Calu3 (cell line): Measurements from ENCODE around the gene CAPRIN1. TPM values are rescaled to one million over a fixed set of nuclear protein-coding genes. Genes with fewer than 3 reads are reported as not detected.

Source experiments
- BruUV-seq: library from RNA; stranded (reverse); fragments of 400-500 nt; replicated peaks from 2 replicates; lab custom pipeline; 2021; lab: Mats Ljungman, UMichigan
- CTCF ChIA-PET: fragments of 300-600 bp; sonication (Branson Sonifier 250); formaldehyde crosslinking; loops from one replicate; lab custom pipeline; 2022; ENCODE audit warnings: antibody characterized with exemption; lab: Charles Lee
- DNase-seq: peaks from one replicate; pipeline ENCODE4 v3.0.0; 2022
- H3K27ac Mint-ChIP-seq: one replicate; pipeline ENCODE4 v1.8.0; 2022; ENCODE audit warnings: mixed read lengths; ENCODE audit not compliant: unreplicated experiment
- H3K27me3 Mint-ChIP-seq: one replicate; pipeline ENCODE4 v1.8.0; 2022; ENCODE audit warnings: mixed read lengths; ENCODE audit not compliant: unreplicated experiment
- H3K36me3 Mint-ChIP-seq: one replicate; pipeline ENCODE4 v1.8.0; 2022; ENCODE audit warnings: mild to moderate bottlenecking, moderate library complexity, mixed read lengths; ENCODE audit not compliant: insufficient read depth, unreplicated experiment
- H3K4me1 Mint-ChIP-seq: one replicate; pipeline ENCODE4 v1.8.0; 2022; ENCODE audit warnings: mild to moderate bottlenecking, low read depth, mixed read lengths; ENCODE audit not compliant: unreplicated experiment
- H3K4me3 Mint-ChIP-seq: one replicate; pipeline ENCODE4 v1.8.0; 2022; ENCODE audit warnings: mild to moderate bottlenecking, low read depth, moderate library complexity, mixed read lengths; ENCODE audit not compliant: unreplicated experiment
- H3K9me3 Mint-ChIP-seq: one replicate; pipeline ENCODE4 v1.8.0; 2022; ENCODE audit warnings: low read depth, mixed read lengths; ENCODE audit not compliant: unreplicated experiment
- intact Hi-C: fragments of 100-400 bp; cut with micrococcal nuclease; formaldehyde crosslinking; loops from one replicate; pipeline ENCODE4 v1.10.0; 2022; ENCODE audit not compliant: unreplicated experiment
- total RNA-seq: library from RNA; stranded (reverse); gene quantifications from 2 replicates; pipeline ENCODE4 v1.2.3, GENCODE V29; 2022
- TF ChIP-seq, protein P1 (sequence below): fragments of 200-600 bp; IDR thresholded peaks from one replicate; pipeline ENCODE4 v1.8.0; 2022; ENCODE audit warnings: antibody characterized with exemption; ENCODE audit not compliant: unreplicated experiment

The CAPRIN1 gene
- total RNA-seq, 1 experiment from 2014 or later = 268 TPM

DNA sequence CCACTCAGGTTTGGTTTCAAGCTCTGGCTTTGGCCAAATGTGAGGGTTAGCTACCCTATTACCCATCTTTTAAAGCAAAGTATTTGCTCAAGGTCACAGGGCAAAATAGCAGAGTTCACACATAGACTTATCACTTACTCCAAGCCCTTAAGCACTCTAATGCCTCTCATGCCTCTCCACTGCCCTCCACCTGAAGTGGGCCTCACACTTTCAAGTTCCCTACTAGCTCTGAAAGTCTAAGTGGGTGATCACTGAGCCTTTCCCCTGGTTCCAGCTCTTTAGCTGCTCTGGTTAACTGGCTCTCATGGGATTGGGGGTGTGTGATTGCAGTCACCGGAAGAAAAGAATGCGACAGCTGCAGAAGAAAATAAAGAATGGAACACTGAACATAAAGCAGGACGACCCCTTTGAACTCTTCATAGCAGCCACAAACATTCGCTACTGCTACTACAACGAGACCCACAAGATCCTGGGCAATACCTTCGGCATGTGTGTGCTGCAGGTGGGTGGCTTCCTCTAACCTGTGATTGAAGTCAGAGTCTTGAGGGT is 60.3 kb downstream of the CAPRIN1 start:
- intact Hi-C loops = no loop called here
- Mint-ChIP-seq H3K4me3 (no peak overlapping the region), H3K27ac (no peak overlapping the region), H3K36me3 (peaks cover 57% of the 10 kb centered on the region), H3K4me1 (peaks cover 9% of the 10 kb centered on the region), H3K9me3 (no peaks in the 10 kb centered on the region), H3K27me3 (no peaks in the 10 kb centered on the region)
- CTCF ChIA-PET = no interaction called here
- DNase-seq = no peak
- TF ChIP-seq, protein P1, sequence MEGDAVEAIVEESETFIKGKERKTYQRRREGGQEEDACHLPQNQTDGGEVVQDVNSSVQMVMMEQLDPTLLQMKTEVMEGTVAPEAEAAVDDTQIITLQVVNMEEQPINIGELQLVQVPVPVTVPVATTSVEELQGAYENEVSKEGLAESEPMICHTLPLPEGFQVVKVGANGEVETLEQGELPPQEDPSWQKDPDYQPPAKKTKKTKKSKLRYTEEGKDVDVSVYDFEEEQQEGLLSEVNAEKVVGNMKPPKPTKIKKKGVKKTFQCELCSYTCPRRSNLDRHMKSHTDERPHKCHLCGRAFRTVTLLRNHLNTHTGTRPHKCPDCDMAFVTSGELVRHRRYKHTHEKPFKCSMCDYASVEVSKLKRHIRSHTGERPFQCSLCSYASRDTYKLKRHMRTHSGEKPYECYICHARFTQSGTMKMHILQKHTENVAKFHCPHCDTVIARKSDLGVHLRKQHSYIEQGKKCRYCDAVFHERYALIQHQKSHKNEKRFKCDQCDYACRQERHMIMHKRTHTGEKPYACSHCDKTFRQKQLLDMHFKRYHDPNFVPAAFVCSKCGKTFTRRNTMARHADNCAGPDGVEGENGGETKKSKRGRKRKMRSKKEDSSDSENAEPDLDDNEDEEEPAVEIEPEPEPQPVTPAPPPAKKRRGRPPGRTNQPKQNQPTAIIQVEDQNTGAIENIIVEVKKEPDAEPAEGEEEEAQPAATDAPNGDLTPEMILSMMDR = no peak
- no TSS peak for BruUV-seq

DNA sequence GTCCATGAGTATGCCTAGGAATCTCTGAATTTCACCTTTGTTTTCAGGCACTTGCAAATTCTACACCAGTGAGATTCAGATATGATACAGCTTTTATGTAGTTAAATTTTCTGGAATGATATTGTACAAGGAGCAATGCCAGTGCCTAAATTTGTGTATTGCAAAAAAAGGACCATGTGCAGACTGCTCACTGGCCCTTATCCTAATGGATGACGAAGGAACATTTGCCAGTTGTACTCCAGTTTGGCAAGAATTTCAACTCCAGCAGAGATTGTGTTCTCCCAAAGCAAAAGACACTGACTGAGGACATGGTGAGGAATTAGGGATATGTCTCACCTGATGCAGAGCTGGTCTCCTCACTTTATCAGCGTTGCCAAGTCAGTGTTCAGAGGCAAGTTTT is 62.5 kb downstream of the CAPRIN1 start:
- H3K36me3 Mint-ChIP-seq = peaks cover 41% of the 10 kb centered on the region
- no TSS peak for BruUV-seq
- CTCF ChIA-PET = interaction anchor here (0.5 to 0.8 kb wide), 2 partner anchors 9 to 347 kb away, joined by 3 to 5 read pairs; no protein-coding TSS in a partner anchor
- intact Hi-C loops = no loop called here
- H3K9me3 Mint-ChIP-seq = no peaks in the 10 kb centered on the region
- no peak overlapping the region for H3K4me3 Mint-ChIP-seq
- no peak overlapping the region for H3K27ac Mint-ChIP-seq
- H3K27me3 Mint-ChIP-seq = no peaks in the 10 kb centered on the region
- no peak for DNase-seq
- TF ChIP-seq, protein P1 = no peak
- peaks cover 4% of the 10 kb centered on the region for H3K4me1 Mint-ChIP-seq

DNA sequence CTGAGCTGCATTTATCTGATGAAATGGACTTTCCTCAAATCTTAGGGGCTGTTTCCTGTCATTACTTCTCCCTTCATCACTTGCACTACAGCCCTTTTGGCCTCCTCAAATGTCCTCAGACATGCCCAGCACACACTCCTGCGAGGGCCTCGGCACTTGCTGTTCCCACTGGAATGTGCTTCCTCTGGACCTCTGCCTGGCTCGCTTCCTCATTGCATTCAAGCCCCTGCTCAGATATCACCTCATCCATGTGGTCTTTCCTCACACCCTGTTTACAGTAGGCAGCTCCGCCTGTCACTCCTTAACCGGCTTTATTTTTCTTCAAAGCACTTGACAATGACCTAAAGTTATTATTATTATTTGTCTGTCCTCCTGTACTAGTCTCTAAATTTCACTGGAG is 62.9 kb downstream of the CAPRIN1 start:
- Mint-ChIP-seq H3K27me3 (no peaks in the 10 kb centered on the region), H3K27ac (no peak overlapping the region), H3K4me1 (no peaks in the 10 kb centered on the region), H3K9me3 (no peaks in the 10 kb centered on the region), H3K4me3 (no peak overlapping the region), H3K36me3 (peaks cover 36% of the 10 kb centered on the region)
- intact Hi-C loops = no loop called here
- no TSS peak for BruUV-seq
- DNase-seq = no peak
- TF ChIP-seq, protein P1 = no peak
- CTCF ChIA-PET = interaction anchor here (0.8 kb wide), 1 partner anchor 9 kb away, joined by 3 read pairs; no protein-coding TSS in a partner anchor

DNA sequence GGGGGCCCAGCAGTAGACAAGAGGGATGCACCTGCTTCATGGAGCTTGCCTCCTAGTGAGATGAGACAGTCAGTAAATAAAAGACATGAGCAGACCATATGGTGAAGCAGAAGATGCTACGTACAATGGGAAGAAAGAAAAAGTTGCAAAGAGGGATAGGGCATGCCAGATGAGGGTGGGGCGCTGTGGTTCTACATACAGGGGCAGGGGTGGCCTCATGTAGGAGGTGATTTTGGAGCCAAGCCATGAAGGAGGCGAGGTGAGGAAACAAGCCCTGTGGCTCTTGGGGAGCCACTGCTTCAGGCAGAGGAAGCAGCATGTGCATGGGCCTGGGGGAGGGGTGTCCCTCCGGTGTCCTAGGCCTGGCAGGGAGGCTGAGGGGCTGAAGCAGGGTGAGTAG is 69.1 kb downstream of the CAPRIN1 start:
- Mint-ChIP-seq H3K4me1 (no peaks in the 10 kb centered on the region), H3K9me3 (no peaks in the 10 kb centered on the region), H3K4me3 (no peak overlapping the region), H3K36me3 (peaks cover 39% of the 10 kb centered on the region), H3K27me3 (no peaks in the 10 kb centered on the region), H3K27ac (no peak overlapping the region)
- BruUV-seq = no TSS peak
- CTCF ChIA-PET = no interaction called here
- TF ChIP-seq, protein P1 = no peak
- no peak for DNase-seq
- intact Hi-C loops = no loop called here
